ENCODE data around the gene CBLB. TPM values are rescaled to one million over a fixed set of nuclear protein-coding genes. Genes with fewer than 3 reads are reported as not detected.
A peak's percentile ranks its signal among the peaks of the same experiment; 100 is the strongest.

The CBLB gene
- total and polyA plus RNA-seq, 4 donors: 3.1 to 22.8 (median 9.8) TPM

DNA sequence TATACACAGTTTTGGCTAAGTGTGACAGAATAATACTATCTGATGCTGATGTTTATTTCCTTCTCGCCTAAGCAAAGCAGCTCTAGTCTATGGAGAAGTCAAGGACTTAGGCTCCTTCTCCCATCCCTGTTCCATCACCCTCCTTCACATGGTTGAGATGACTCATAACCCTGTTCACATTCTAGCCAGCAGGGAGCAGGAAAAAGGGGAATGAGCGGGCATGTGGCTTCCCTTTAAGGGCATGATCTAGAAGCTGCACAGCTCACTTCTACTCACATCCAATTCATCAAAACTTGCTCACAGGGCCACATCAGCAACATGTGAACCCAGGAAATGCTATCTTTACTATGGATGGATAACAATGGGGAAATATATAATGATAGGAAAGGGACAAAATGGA lies 40.9 kb downstream of the CBLB start:
- Histone ChIP-seq H3K36me3 (ENCODE audit: control insufficient read depth in 4 of 4, insufficient read depth in 3 of 4, low read depth in 1 of 4, low read length in 3 of 4) (no peaks in the 10 kb centered on the region), H3K27me3 (ENCODE audit: control insufficient read depth in 4 of 4, insufficient read depth in 4 of 4, low read length in 3 of 4) (no peaks in the 10 kb centered on the region), H3K9me3 (ENCODE audit: control insufficient read depth in 4 of 4, low read length in 3 of 4) (no peaks in the 10 kb centered on the region), H3K27ac (ENCODE audit: low read depth in 1 of 2, low read length in 2 of 2) (no peak overlapping the region), H3K4me3 (ENCODE audit: low read depth in 1 of 3, low read length in 3 of 3) (no peak overlapping the region), H3K4me1 (ENCODE audit: control insufficient read depth in 4 of 4, insufficient read depth in 4 of 4, low read length in 3 of 4) (peaks cover 0 to 4% (median under 1%) of the 10 kb centered on the region in 4 donors), H3K9ac (ENCODE audit: low read depth in 1 of 2, low read length in 2 of 2) (no peak overlapping the region)
- no peak for DNase-seq (ENCODE audit: low spot score)
- no peak for TF ChIP-seq NR2F2 (IDR thresholded peaks at IDR 0.05)
- TF ChIP-seq, protein P1, sequence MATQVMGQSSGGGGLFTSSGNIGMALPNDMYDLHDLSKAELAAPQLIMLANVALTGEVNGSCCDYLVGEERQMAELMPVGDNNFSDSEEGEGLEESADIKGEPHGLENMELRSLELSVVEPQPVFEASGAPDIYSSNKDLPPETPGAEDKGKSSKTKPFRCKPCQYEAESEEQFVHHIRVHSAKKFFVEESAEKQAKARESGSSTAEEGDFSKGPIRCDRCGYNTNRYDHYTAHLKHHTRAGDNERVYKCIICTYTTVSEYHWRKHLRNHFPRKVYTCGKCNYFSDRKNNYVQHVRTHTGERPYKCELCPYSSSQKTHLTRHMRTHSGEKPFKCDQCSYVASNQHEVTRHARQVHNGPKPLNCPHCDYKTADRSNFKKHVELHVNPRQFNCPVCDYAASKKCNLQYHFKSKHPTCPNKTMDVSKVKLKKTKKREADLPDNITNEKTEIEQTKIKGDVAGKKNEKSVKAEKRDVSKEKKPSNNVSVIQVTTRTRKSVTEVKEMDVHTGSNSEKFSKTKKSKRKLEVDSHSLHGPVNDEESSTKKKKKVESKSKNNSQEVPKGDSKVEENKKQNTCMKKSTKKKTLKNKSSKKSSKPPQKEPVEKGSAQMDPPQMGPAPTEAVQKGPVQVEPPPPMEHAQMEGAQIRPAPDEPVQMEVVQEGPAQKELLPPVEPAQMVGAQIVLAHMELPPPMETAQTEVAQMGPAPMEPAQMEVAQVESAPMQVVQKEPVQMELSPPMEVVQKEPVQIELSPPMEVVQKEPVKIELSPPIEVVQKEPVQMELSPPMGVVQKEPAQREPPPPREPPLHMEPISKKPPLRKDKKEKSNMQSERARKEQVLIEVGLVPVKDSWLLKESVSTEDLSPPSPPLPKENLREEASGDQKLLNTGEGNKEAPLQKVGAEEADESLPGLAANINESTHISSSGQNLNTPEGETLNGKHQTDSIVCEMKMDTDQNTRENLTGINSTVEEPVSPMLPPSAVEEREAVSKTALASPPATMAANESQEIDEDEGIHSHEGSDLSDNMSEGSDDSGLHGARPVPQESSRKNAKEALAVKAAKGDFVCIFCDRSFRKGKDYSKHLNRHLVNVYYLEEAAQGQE (IDR thresholded peaks at IDR 0.05): no peak
- TF ChIP-seq, protein P2, sequence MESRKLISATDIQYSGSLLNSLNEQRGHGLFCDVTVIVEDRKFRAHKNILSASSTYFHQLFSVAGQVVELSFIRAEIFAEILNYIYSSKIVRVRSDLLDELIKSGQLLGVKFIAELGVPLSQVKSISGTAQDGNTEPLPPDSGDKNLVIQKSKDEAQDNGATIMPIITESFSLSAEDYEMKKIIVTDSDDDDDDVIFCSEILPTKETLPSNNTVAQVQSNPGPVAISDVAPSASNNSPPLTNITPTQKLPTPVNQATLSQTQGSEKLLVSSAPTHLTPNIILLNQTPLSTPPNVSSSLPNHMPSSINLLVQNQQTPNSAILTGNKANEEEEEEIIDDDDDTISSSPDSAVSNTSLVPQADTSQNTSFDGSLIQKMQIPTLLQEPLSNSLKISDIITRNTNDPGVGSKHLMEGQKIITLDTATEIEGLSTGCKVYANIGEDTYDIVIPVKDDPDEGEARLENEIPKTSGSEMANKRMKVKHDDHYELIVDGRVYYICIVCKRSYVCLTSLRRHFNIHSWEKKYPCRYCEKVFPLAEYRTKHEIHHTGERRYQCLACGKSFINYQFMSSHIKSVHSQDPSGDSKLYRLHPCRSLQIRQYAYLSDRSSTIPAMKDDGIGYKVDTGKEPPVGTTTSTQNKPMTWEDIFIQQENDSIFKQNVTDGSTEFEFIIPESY (IDR thresholded peaks at IDR 0.05): no peak
- TF ChIP-seq ATF3 (IDR thresholded peaks at IDR 0.05): no peak
- no peak for TF ChIP-seq YY1 (IDR thresholded peaks at IDR 0.05)
- no peak for TF ChIP-seq JUND (IDR thresholded peaks at IDR 0.05)
- TF ChIP-seq FOXA1 (IDR thresholded peaks at IDR 0.05): no peak
- no peak for TF ChIP-seq FOXA2 (IDR thresholded peaks at IDR 0.05)
- 86% methylated on average over 2 of the region's 2 CpGs for WGBS

DNA sequence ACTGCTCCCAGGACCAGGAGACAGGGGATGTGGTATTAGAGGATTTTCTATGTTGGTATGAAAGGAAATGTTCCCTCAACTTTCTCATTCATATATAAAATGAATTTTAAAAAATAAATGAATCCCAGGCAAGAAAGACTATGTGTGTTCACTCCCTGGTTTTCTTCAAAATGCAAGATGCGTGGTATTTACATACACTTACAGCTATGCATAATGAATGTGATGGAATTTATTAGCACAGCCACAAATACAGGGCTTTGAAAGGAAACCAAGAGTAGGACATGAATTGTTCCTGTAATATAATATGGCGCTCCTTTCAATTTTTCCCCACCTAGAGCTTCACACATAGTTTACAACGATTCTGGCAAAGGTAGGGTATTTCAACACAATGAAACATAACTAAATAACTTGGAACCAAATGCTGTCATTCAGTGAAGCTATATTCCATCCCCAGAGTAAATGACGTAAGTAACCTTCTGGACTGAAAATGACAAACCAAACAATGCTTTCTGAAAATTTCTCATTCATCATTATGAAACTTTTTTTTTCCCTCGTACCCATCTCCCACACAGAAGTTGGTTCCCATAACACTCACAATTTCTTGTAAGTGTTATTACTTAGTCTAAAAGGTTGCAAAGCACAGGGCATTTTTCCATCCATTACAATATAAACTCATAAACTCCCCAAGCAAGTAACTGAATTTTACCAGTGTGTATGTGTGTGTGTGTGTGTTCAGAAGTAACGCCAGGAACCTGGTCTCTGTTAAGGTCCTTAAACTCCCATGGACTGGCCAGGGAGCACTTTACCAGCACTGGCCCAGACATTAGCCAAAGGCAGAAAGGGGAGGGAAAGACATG lies 41.8 kb downstream of the CBLB start:
- Histone ChIP-seq H3K36me3 (ENCODE audit: control insufficient read depth in 4 of 4, insufficient read depth in 3 of 4, low read depth in 1 of 4, low read length in 3 of 4) (no peaks in the 10 kb centered on the region), H3K4me3 (ENCODE audit: low read depth in 1 of 3, low read length in 3 of 3) (no peak overlapping the region), H3K9ac (ENCODE audit: low read depth in 1 of 2, low read length in 2 of 2) (no peak overlapping the region), H3K27me3 (ENCODE audit: control insufficient read depth in 4 of 4, insufficient read depth in 4 of 4, low read length in 3 of 4) (no peaks in the 10 kb centered on the region), H3K9me3 (ENCODE audit: control insufficient read depth in 4 of 4, low read length in 3 of 4) (no peaks in the 10 kb centered on the region), H3K27ac (ENCODE audit: low read depth in 1 of 2, low read length in 2 of 2) (no peak overlapping the region), H3K4me1 (ENCODE audit: control insufficient read depth in 4 of 4, insufficient read depth in 4 of 4, low read length in 3 of 4) (peaks cover 2 to 13% (median 4%) of the 10 kb centered on the region in 4 donors)
- TF ChIP-seq RXRA (IDR thresholded peaks at IDR 0.05) (no peak), FOXA2 (IDR thresholded peaks at IDR 0.05) (no peak)
- no peak for DNase-seq (ENCODE audit: low spot score)
- 68% methylated on average over 6 of the region's 6 CpGs for whole genome bisulfite sequencing

DNA sequence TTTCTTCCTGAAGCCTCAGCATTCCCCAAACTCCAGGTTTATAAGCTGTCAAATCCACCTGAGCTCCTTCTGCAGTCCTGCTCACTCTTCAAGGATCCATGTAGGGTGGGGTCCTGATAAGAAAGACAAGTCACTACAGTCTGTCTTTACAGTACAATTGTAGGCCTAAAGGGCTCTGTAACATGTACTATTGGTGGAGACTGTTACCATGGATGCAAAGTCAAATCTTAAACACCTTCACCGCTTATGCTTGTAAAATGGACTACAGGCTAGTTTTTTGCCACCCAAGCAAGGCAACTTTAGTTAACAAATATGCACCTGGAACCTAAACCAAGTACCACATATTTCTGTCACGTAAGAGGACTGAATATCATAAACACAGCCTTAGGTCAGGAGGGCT lies 44.7 kb downstream of the CBLB start:
- Histone ChIP-seq H3K27ac (ENCODE audit: low read depth in 1 of 2, low read length in 2 of 2) (peak overlapping the region in 1 of 2 donors; percentile 6), H3K4me1 (ENCODE audit: control insufficient read depth in 4 of 4, insufficient read depth in 4 of 4, low read length in 3 of 4) (peaks cover 2 to 23% (median 11%) of the 10 kb centered on the region in 4 donors), H3K4me3 (ENCODE audit: low read depth in 1 of 3, low read length in 3 of 3) (no peak overlapping the region), H3K9ac (ENCODE audit: low read depth in 1 of 2, low read length in 2 of 2) (no peak overlapping the region), H3K27me3 (ENCODE audit: control insufficient read depth in 4 of 4, insufficient read depth in 4 of 4, low read length in 3 of 4) (no peaks in the 10 kb centered on the region), H3K36me3 (ENCODE audit: control insufficient read depth in 4 of 4, insufficient read depth in 3 of 4, low read depth in 1 of 4, low read length in 3 of 4) (no peaks in the 10 kb centered on the region), H3K9me3 (ENCODE audit: control insufficient read depth in 4 of 4, low read length in 3 of 4) (no peaks in the 10 kb centered on the region)
- TF ChIP-seq, protein P2 (IDR thresholded peaks at IDR 0.05): no peak
- no peak for TF ChIP-seq FOXA1 (IDR thresholded peaks at IDR 0.05)
- TF ChIP-seq, protein P3, sequence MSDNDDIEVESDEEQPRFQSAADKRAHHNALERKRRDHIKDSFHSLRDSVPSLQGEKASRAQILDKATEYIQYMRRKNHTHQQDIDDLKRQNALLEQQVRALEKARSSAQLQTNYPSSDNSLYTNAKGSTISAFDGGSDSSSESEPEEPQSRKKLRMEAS (IDR thresholded peaks at IDR 0.05): no peak
- no peak for TF ChIP-seq CTCF (IDR thresholded peaks at IDR 0.05; ENCODE audit: low read depth, low read length, missing input control)
- TF ChIP-seq YY1 (IDR thresholded peaks at IDR 0.05): no peak
- TF ChIP-seq RXRA (IDR thresholded peaks at IDR 0.05): no peak
- no peak for TF ChIP-seq JUND (IDR thresholded peaks at IDR 0.05)
- TF ChIP-seq HNF4A (conservative IDR thresholded peaks at IDR 0.05): no peak
- WGBS: 94% methylated on average over 2 of the region's 2 CpGs
- DNase-seq (ENCODE audit: low spot score): no peak
